ENCODE results near the gene ROBO4. TPM values are rescaled to one million over a fixed set of nuclear protein-coding genes. Genes with fewer than 3 reads are reported as not detected.

The ROBO4 gene
- total RNA-seq, 1 donor from 2014 or later = not detected

DNA sequence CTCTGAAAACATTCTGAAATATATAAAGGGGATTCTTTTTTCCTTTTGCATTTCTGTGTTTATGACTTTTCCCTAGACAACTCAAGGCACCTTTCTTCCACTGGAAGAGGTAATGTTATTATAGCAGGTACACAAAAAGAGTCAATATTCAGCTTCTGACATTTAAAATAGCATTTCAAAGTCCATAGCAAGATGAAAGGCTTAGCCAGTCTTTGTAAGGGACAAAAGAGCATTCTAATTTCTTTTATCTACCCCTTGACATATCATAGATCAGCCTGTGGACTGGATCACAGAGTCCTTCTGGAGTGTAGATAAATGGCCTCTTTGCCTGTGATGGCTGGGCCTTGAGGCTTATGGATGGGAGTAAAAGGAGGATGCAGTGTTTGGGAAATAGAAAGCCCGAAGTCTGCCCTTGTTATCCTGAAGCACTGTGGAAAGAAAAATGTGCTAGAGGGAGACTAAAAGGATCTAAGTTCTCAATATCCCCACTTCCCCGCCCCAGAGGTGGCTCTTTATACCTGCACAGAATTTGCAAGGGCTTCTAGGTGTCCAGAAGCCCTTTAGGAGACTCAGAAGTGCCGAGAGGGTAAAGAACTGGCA is 39.8 kb upstream of the ROBO4 start:
- Mint-ChIP-seq H3K36me3 (no peaks in the 10 kb centered on the region), H3K27ac (no peak overlapping the region), H3K4me1 (no peaks in the 10 kb centered on the region), H3K9me3 (no peaks in the 10 kb centered on the region), H3K27me3 (ENCODE audit: low read depth) (peaks cover 32% of the 10 kb centered on the region), H3K4me3 (no peak overlapping the region)
- no peak for DNase-seq (ENCODE audit: low spot score in 2 of 2, unreplicated experiment in 2 of 2)
- TF ChIP-seq, protein P1, sequence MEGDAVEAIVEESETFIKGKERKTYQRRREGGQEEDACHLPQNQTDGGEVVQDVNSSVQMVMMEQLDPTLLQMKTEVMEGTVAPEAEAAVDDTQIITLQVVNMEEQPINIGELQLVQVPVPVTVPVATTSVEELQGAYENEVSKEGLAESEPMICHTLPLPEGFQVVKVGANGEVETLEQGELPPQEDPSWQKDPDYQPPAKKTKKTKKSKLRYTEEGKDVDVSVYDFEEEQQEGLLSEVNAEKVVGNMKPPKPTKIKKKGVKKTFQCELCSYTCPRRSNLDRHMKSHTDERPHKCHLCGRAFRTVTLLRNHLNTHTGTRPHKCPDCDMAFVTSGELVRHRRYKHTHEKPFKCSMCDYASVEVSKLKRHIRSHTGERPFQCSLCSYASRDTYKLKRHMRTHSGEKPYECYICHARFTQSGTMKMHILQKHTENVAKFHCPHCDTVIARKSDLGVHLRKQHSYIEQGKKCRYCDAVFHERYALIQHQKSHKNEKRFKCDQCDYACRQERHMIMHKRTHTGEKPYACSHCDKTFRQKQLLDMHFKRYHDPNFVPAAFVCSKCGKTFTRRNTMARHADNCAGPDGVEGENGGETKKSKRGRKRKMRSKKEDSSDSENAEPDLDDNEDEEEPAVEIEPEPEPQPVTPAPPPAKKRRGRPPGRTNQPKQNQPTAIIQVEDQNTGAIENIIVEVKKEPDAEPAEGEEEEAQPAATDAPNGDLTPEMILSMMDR (IDR thresholded peaks at IDR 0.05; ENCODE audit: unreplicated experiment) = no peak

DNA sequence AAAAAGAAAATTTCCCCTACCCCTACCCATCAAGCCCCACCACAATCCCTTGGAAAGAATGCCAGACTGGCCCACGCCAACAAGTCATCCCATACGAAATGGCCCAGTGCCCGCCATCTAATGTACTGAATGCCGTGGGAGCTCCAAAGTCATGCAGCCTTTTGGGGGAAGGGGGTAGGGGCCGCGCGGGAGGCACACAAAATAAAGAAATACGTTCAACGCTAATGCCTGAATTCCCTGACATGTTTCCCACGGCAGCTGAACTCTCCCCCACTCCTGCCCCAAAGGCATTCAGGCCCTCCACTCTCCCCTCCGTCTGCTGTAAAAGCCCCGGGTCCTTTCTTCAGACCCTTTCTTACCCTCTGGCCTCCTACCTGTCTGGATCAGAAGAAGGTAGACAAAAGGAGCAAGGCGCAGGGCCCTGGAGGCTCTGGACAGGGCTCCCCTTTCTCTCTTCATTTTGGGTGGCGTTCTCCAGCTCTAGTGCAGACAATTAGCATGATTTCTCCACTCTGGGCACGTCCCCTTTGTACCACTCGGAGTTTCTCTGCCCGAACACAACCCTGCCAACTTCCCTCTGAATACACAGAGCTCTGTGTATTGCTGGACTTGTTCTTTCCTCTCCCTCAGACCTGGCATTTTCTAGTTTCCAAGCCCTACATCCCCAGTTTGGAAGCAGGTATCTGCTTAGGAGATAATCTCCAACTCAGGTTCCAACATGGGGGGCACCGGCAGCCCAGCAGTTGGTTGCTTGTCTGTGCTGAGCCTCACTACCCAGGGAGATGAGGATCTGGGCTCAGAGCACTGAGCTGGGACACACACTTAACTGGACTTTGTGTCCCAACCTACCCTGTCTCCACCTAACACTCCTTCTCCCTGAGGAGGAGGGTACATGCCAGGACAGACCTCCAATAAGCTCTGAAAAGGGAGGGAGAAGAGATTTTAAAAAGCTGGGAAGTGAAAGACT is 38.2 kb upstream of the ROBO4 start, which contains the start of gene HEPACAM:
Gene HEPACAM (minus strand): TSS at position 500 of the 967 bp plus-strand sequence. CDS start 41 bp downstream, at position 459.
- peaks cover 33% of the 10 kb centered on the region for H3K27me3 Mint-ChIP-seq (ENCODE audit: low read depth)
- no peaks in the 10 kb centered on the region for H3K4me1 Mint-ChIP-seq
- TF ChIP-seq, protein P1 (IDR thresholded peaks at IDR 0.05; ENCODE audit: unreplicated experiment) = no peak
- DNase-seq (ENCODE audit: low spot score in 2 of 2, unreplicated experiment in 2 of 2) = no peak
- H3K27ac Mint-ChIP-seq = no peak within 1 kb of the TSS
- H3K4me3 Mint-ChIP-seq = no peak within 1 kb of the TSS
- no peaks in the 10 kb centered on the region for H3K36me3 Mint-ChIP-seq
- H3K9me3 Mint-ChIP-seq = no peaks in the 10 kb centered on the region

DNA sequence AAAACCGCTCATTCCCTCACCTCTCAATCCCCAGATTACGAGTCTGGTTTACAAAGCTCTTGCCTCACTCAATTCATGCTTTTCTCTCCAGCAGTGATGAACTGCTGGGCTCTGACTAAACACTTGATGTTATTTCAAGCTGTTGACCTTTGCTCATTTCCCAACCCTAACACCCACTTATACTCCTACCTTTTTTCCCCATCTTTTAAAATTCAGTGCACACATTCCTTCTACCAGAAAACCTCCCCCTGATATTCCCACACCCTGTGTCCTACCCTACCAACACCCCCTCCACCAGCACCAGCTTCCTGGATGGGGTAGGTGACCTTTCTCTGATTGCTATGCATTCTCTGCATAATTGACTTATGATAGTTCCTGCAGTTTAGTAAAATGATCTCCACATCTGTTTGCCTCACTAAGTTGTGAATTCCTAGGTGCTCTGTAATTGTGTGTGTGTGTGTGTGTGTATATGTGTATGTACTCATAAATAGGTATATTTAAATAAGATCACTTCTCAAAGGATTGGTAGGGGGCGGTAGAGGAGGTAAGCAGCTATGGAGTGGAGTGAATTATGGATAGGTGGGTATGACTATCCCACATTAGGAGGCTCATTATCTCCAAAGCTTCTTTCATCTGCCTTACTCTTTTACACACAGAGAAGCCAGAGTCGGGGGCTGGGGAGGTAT is 37.3 kb upstream of the ROBO4 start:
- no peak overlapping the region for H3K4me3 Mint-ChIP-seq
- H3K9me3 Mint-ChIP-seq = no peaks in the 10 kb centered on the region
- no peak overlapping the region for H3K27ac Mint-ChIP-seq
- TF ChIP-seq, protein P1 (IDR thresholded peaks at IDR 0.05; ENCODE audit: unreplicated experiment) = no peak
- H3K36me3 Mint-ChIP-seq = no peaks in the 10 kb centered on the region
- no peak for DNase-seq (ENCODE audit: low spot score in 2 of 2, unreplicated experiment in 2 of 2)
- no peaks in the 10 kb centered on the region for H3K4me1 Mint-ChIP-seq
- peaks cover 36% of the 10 kb centered on the region for H3K27me3 Mint-ChIP-seq (ENCODE audit: low read depth)

DNA sequence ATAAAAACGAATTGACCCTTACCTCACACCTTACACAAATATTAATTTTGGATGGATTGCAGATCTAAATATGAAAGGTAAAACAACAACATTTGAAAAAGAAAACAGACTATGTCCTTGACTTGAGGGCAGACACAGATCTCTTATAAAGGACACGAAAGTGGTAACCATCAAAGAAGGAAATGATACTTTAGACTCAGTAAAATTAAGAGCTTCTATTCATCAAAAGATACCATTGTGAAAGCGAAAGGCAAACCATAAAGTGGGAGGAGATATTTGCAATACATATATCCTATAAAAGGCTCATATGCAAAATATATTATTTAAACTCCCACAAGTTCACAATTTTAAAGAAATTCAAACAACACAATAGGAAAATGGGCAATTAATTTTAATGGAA is 33.1 kb upstream of the ROBO4 start:
- TF ChIP-seq, protein P1 (IDR thresholded peaks at IDR 0.05; ENCODE audit: unreplicated experiment) = no peak
- no peak for DNase-seq (ENCODE audit: low spot score in 2 of 2, unreplicated experiment in 2 of 2)
- Mint-ChIP-seq H3K27ac (no peak overlapping the region), H3K4me1 (no peaks in the 10 kb centered on the region), H3K4me3 (no peak overlapping the region), H3K27me3 (ENCODE audit: low read depth) (peaks cover 39% of the 10 kb centered on the region), H3K36me3 (no peaks in the 10 kb centered on the region), H3K9me3 (no peaks in the 10 kb centered on the region)

DNA sequence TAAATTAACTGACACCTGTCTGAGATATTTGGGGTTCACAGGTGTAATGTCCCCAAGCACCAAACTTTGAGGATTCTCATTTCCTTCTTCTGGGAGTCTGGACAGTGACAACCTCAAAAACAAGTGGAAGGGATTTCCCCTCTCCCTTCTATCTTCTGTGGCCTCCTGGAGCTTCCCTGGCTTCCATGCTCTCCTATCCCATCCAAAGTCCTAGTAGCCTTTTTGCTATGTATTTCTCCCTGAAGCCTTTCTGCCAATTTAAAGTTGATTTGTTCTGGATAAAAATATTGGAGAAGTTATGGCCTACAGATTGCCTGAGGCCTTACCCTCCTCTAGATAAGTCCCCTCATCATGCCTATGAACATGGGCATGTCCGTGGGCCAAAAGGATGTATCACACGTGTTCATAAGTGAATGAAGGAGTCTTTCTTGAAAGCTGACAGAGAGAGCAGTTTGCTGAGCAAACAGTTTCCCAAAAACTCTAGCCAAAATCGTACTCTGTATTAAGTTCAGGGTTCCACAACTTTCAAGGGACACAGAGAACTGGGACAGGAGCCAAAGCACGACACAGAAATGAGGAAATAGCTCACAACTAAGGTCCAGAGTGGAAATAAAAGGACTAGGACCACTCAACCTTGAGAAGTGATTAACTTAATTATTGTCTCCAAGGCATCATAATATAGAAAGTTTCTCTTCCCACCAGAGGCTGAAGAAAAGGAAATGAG is 31.4 kb upstream of the ROBO4 start:
- H3K27me3 Mint-ChIP-seq (ENCODE audit: low read depth) = peaks cover 48% of the 10 kb centered on the region
- H3K4me3 Mint-ChIP-seq = no peak overlapping the region
- no peaks in the 10 kb centered on the region for H3K9me3 Mint-ChIP-seq
- TF ChIP-seq, protein P1 (IDR thresholded peaks at IDR 0.05; ENCODE audit: unreplicated experiment) = no peak
- no peak for DNase-seq (ENCODE audit: low spot score in 2 of 2, unreplicated experiment in 2 of 2)
- no peaks in the 10 kb centered on the region for H3K4me1 Mint-ChIP-seq
- H3K27ac Mint-ChIP-seq = no peak overlapping the region
- no peaks in the 10 kb centered on the region for H3K36me3 Mint-ChIP-seq
